Hepatocyte (in vitro differentiated cells): Measurements from ENCODE around the gene ITGBL1. TPM values are rescaled to one million over a fixed set of nuclear protein-coding genes. Genes with fewer than 3 reads are reported as not detected.

ENCODE experiments used
- DNase-seq: peaks from one replicate; pipeline ENCODE4 v3.0.0-alpha.2; 2016; ENCODE audit warnings: low spot score
- H2AFZ ChIP-seq: fragments of 200-600 bp; sonication (generic); 2 replicates; pipeline ENCODE4 v1.6.0; 2016; ENCODE audit warnings: antibody characterized with exemption, mild to moderate bottlenecking
- H3K27ac ChIP-seq: fragments of 200-600 bp; sonication (generic); 2 replicates; pipeline ENCODE4 v1.5.1; 2016; ENCODE audit warnings: mild to moderate bottlenecking
- H3K27me3 ChIP-seq: fragments of 200-600 bp; sonication (generic); 2 replicates; pipeline ENCODE4 v1.6.1; 2016
- H3K36me3 ChIP-seq: fragments of 200-600 bp; sonication (generic); replicated peaks from 2 replicates; pipeline ENCODE4 v1.5.1; 2016; ENCODE audit warnings: low read depth; ENCODE audit not compliant: insufficient read depth
- H3K4me1 ChIP-seq: fragments of 200-600 bp; sonication (generic); 2 replicates; pipeline ENCODE4 v1.5.1; 2016; ENCODE audit warnings: mild to moderate bottlenecking, moderate library complexity; ENCODE audit not compliant: insufficient read depth
- H3K4me2 ChIP-seq: fragments of 200-600 bp; sonication (generic); 2 replicates; pipeline ENCODE4 v1.6.0; 2016
- H3K4me3 ChIP-seq: fragments of 200-600 bp; sonication (generic); 2 replicates; pipeline ENCODE4 v1.5.1; 2016; ENCODE audit warnings: mild to moderate bottlenecking
- H3K79me2 ChIP-seq: fragments of 200-600 bp; sonication (generic); 2 replicates; pipeline ENCODE4 v1.6.0; 2017; ENCODE audit warnings: mild to moderate bottlenecking
- H3K9me2 ChIP-seq: fragments of 200-600 bp; sonication (generic); replicated peaks from 2 replicates; pipeline ENCODE4 v1.6.0; 2017; ENCODE audit warnings: mild to moderate bottlenecking; ENCODE audit not compliant: insufficient read depth
- H3K9me3 ChIP-seq: fragments of 200-600 bp; sonication (generic); 2 replicates; pipeline ENCODE4 v1.5.1; 2016; ENCODE audit warnings: low read depth, mild to moderate bottlenecking
- H4K20me1 ChIP-seq: fragments of 200-600 bp; sonication (generic); 2 replicates; pipeline ENCODE4 v1.6.0; 2016; ENCODE audit warnings: mild to moderate bottlenecking; ENCODE audit not compliant: insufficient read depth, poor library complexity, severe bottlenecking
- EZH2 ChIP-seq: fragments of 200-600 bp; sonication (generic); IDR thresholded peaks from 2 replicates; pipeline ENCODE4 v1.6.1; 2016; ENCODE audit warnings: antibody characterized with exemption, mild to moderate bottlenecking, borderline replicate concordance
- EZH2phosphoT487 ChIP-seq: fragments of 200-600 bp; sonication (generic); IDR thresholded peaks from one replicate; pipeline ENCODE4 v1.6.1; 2018; ENCODE audit warnings: antibody characterized with exemption, mild to moderate bottlenecking, low read depth, moderate library complexity; ENCODE audit not compliant: unreplicated experiment, severe bottlenecking
- WGBS: methylation state at CpG from one replicate; pipeline ENCODE4 v1.1.6; 2016; ENCODE audit warnings: low lambda C conversion rate; ENCODE audit errors: missing lambda C conversion rate; 5-methylcytosine and 5-hydroxymethylcytosine counted together
- polyA plus RNA-seq: library from polyadenylated mRNA; unstranded; fragments of >200 nt; fragmentation: Nextera tagmentation; extraction: Ambion mirVana; gene quantifications from 2 replicates; pipeline ENCODE4 v1.2.1, GENCODE V29; 2016
- total RNA-seq: library from RNA; depleted of rRNA; stranded (reverse); fragments of >200 nt; gene quantifications from 2 replicates; pipeline ENCODE4 v1.2.3, GENCODE V29; 2014
- TF ChIP-seq, protein P1 (sequence below): fragments of 200-600 bp; sonication (generic); IDR thresholded peaks from 2 replicates; pipeline ENCODE4 v1.5.1; 2016; ENCODE audit warnings: antibody characterized with exemption, mild to moderate bottlenecking; ENCODE audit not compliant: poor library complexity

The ITGBL1 gene
- total and polyA plus RNA-seq, 2 experiments from 2014 or later = 0.33 TPM; not detected in 1

GRCh38 chr13:101611491-101612475 lies 159.3 kb downstream of the ITGBL1 start:
- no peak overlapping the region for H3K4me2 ChIP-seq
- H3K36me3 ChIP-seq = no peaks in the 10 kb centered on the region
- no peaks in the 10 kb centered on the region for H3K79me2 ChIP-seq
- WGBS = 86% methylated on average over 5 of the region's 5 CpGs
- DNase-seq = no peak
- H3K27me3 ChIP-seq = no peaks in the 10 kb centered on the region
- no peak overlapping the region for H2AFZ ChIP-seq
- H3K4me3 ChIP-seq = no peak overlapping the region
- no peaks in the 10 kb centered on the region for H3K4me1 ChIP-seq
- TF ChIP-seq EZH2 (no peak), EZH2phosphoT487 (no peak)
- TF ChIP-seq, protein P1, sequence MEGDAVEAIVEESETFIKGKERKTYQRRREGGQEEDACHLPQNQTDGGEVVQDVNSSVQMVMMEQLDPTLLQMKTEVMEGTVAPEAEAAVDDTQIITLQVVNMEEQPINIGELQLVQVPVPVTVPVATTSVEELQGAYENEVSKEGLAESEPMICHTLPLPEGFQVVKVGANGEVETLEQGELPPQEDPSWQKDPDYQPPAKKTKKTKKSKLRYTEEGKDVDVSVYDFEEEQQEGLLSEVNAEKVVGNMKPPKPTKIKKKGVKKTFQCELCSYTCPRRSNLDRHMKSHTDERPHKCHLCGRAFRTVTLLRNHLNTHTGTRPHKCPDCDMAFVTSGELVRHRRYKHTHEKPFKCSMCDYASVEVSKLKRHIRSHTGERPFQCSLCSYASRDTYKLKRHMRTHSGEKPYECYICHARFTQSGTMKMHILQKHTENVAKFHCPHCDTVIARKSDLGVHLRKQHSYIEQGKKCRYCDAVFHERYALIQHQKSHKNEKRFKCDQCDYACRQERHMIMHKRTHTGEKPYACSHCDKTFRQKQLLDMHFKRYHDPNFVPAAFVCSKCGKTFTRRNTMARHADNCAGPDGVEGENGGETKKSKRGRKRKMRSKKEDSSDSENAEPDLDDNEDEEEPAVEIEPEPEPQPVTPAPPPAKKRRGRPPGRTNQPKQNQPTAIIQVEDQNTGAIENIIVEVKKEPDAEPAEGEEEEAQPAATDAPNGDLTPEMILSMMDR = no peak
- no peak overlapping the region for H3K27ac ChIP-seq
- H3K9me2 ChIP-seq = no peaks in the 10 kb centered on the region
- no peaks in the 10 kb centered on the region for H3K9me3 ChIP-seq
- no peaks in the 10 kb centered on the region for H4K20me1 ChIP-seq

DNA sequence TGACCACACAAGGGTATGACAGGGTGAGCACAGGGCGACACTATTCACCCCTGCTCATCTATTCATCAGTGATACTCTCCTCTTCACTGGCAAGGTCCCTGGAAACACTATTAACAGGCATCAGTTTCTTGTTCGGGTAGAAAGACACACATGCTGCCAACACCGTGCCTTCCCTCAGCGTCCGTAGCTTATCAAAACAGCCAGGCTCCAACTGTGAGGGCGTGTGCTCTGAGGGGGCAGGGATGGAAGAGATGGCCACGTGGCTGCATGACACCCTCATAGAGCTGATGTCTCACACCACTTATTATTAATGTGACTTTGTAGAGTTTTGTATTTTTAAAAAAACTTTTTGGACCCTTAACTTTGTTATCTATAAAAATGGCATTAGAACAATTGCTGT lies 160.3 kb downstream of the ITGBL1 start:
- H3K79me2 ChIP-seq = no peaks in the 10 kb centered on the region
- H3K9me2 ChIP-seq = no peaks in the 10 kb centered on the region
- H3K36me3 ChIP-seq = no peaks in the 10 kb centered on the region
- no peak overlapping the region for H3K4me3 ChIP-seq
- no peak overlapping the region for H3K27ac ChIP-seq
- no peak overlapping the region for H2AFZ ChIP-seq
- DNase-seq = no peak
- H3K27me3 ChIP-seq = no peaks in the 10 kb centered on the region
- TF ChIP-seq EZH2phosphoT487 (no peak), EZH2 (no peak)
- TF ChIP-seq, protein P1 = no peak
- no peak overlapping the region for H3K4me2 ChIP-seq
- no peaks in the 10 kb centered on the region for H3K9me3 ChIP-seq
- H3K4me1 ChIP-seq = no peaks in the 10 kb centered on the region
- H4K20me1 ChIP-seq = no peaks in the 10 kb centered on the region
- WGBS = 65% methylated on average over 7 of the region's 7 CpGs

DNA sequence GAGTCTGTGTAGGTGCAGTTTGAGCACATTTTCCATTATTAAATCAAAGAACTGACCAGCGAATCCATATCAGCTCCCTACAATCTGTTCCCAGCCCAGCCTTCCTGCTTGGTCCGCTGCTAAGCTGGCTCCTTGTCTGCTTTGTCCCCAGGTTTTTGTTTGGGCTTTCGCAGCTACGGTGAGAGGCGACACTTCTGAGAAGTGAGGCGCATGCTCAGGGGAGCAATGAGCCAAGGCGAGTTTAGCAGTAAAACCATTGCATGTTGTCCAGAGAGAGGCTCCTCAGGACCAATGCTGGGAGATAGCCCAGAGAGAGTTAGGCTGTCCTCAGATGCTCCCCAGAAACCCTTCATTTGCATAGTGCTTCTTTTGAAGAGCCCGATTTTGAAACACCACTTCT lies 162.0 kb downstream of the ITGBL1 start:
- H3K4me3 ChIP-seq = no peak overlapping the region
- WGBS = 86% methylated on average over 8 of the region's 8 CpGs
- no peaks in the 10 kb centered on the region for H4K20me1 ChIP-seq
- no peak for TF ChIP-seq EZH2
- TF ChIP-seq EZH2phosphoT487 = no peak
- TF ChIP-seq, protein P1 = no peak
- H3K9me2 ChIP-seq = no peaks in the 10 kb centered on the region
- no peaks in the 10 kb centered on the region for H3K79me2 ChIP-seq
- H3K4me2 ChIP-seq = no peak overlapping the region
- no peak overlapping the region for H3K27ac ChIP-seq
- H3K27me3 ChIP-seq = no peaks in the 10 kb centered on the region
- DNase-seq = no peak
- H2AFZ ChIP-seq = no peak overlapping the region
- H3K9me3 ChIP-seq = no peaks in the 10 kb centered on the region
- H3K4me1 ChIP-seq = no peaks in the 10 kb centered on the region
- no peaks in the 10 kb centered on the region for H3K36me3 ChIP-seq
